IgD-negative memory B cell (primary cell): ENCODE data around the gene SCGB1A1. TPM values are rescaled to one million over a fixed set of nuclear protein-coding genes. Genes with fewer than 3 reads are reported as not detected.

Experiments used
- H3K27ac Mint-ChIP-seq, 3 donors: one replicate each; pipeline ENCODE4 v1.8.0; 2020 to 2022; ENCODE audit warnings: mild to moderate bottlenecking in 3 of 3, mixed read lengths in 3 of 3, moderate library complexity in 1 of 3
- H3K27me3 Mint-ChIP-seq: one replicate; pipeline ENCODE4 v1.8.0; 2021; ENCODE audit warnings: mixed read lengths
- H3K36me3 Mint-ChIP-seq: one replicate; pipeline ENCODE4 v1.8.0; 2020; ENCODE audit warnings: mild to moderate bottlenecking, mixed read lengths
- H3K4me1 Mint-ChIP-seq, 3 donors: one replicate each; pipeline ENCODE4 v1.8.0; 2020 to 2022; ENCODE audit warnings: mixed read lengths in 3 of 3, mild to moderate bottlenecking in 1 of 3
- H3K4me3 Mint-ChIP-seq, 4 donors: one replicate each; pipeline ENCODE4 v1.8.0; 2020 to 2022; ENCODE audit warnings: mild to moderate bottlenecking in 4 of 4, mixed read lengths in 4 of 4, moderate library complexity in 3 of 4
- H3K9me3 Mint-ChIP-seq, 3 donors: one replicate each; pipeline ENCODE4 v1.8.0; 2020 to 2021; ENCODE audit warnings: mixed read lengths in 3 of 3, mild to moderate bottlenecking in 1 of 3
- polyA plus RNA-seq: library from polyadenylated mRNA; unstranded; fragments of 300-500 nt; fragmentation: Illumina TruSeq; gene quantifications from one replicate; pipeline ENCODE4 v1.2.3, GENCODE V29; 2021

The SCGB1A1 gene
- polyA plus RNA-seq, 1 donor from 2014 or later: not detected

DNA sequence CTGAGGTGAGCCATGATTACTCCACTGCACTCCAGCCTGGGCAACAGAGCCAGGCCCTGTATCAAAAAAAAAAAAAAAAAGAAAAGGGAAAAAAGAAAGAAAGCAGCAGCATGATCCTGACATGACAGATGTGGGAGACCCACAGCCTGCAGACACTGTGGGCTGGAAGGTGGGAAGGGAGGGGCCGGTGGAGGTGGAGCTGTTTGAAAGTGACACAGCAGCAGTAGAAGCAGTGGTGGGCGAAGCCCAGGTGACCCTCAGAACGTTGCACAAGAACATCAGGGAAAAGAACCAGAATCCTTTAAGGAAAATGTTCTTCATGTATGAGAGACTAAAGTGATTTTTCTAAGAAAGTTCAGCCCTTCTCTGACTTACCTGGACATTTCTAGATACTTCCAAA lies 26.3 kb upstream of the SCGB1A1 start:
- H3K27ac Mint-ChIP-seq: peak overlapping the region in 1 of 3 donors; percentile 39
- peaks cover 2 to 5% (median 5%) of the 10 kb centered on the region in 3 donors for H3K4me1 Mint-ChIP-seq
- H3K36me3 Mint-ChIP-seq: no peaks in the 10 kb centered on the region
- no peaks in the 10 kb centered on the region for H3K9me3 Mint-ChIP-seq
- H3K4me3 Mint-ChIP-seq: no peak overlapping the region
- no peaks in the 10 kb centered on the region for H3K27me3 Mint-ChIP-seq

DNA sequence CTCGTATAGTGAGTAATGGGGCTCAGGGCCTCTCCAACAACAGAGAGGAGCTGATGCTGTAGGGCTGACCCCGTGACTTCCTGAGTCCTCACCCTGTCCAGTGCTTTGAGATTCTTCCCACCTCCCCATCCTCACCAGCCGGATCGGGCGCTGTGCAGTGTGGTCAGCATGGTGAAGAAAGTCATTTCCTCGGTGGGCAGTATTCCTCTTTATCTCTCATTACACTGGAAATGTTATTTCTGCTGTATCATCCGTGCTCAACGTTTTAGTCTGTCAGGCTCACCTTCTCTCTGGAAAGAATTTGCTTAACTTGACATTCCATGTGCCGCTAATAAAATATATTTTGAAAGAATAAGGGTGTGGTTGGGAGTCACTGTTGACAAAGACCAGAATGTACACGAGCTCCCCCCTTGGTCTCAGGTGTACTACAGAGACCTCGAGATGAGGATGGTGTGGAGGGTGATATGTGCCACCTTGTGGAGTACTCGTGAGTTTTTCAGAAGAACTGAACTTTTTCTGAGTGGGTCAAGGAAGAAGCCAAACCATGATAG lies 25.7 kb upstream of the SCGB1A1 start:
- no peaks in the 10 kb centered on the region for H3K27me3 Mint-ChIP-seq
- H3K4me3 Mint-ChIP-seq: no peak overlapping the region
- H3K36me3 Mint-ChIP-seq: peaks cover 1% of the 10 kb centered on the region
- peaks cover 2 to 5% (median 5%) of the 10 kb centered on the region in 3 donors for H3K4me1 Mint-ChIP-seq
- H3K27ac Mint-ChIP-seq: no peak overlapping the region
- no peaks in the 10 kb centered on the region for H3K9me3 Mint-ChIP-seq

DNA sequence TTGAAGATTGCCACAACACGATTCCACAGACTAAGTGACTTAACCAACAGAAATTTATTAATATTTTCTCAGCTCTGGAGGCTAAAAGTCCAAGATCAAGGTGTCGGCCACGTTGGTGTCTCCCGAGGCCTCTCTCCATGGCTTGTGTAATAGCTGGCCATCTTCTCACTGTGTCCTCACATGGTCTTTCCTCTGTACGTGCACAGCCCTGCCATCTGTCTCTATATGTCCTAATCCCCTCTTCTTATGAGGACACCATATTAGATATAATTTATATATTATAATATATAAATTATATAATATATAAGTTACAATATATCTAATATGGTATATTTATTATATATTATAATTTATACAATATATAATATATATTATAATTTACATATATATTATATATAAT lies 25.1 kb upstream of the SCGB1A1 start:
- Mint-ChIP-seq H3K36me3 (peaks cover 1% of the 10 kb centered on the region), H3K9me3 (no peaks in the 10 kb centered on the region), H3K4me1 (peaks cover 2 to 5% (median 5%) of the 10 kb centered on the region in 3 donors), H3K27me3 (peaks cover 2% of the 10 kb centered on the region), H3K4me3 (no peak overlapping the region), H3K27ac (no peak overlapping the region)

DNA sequence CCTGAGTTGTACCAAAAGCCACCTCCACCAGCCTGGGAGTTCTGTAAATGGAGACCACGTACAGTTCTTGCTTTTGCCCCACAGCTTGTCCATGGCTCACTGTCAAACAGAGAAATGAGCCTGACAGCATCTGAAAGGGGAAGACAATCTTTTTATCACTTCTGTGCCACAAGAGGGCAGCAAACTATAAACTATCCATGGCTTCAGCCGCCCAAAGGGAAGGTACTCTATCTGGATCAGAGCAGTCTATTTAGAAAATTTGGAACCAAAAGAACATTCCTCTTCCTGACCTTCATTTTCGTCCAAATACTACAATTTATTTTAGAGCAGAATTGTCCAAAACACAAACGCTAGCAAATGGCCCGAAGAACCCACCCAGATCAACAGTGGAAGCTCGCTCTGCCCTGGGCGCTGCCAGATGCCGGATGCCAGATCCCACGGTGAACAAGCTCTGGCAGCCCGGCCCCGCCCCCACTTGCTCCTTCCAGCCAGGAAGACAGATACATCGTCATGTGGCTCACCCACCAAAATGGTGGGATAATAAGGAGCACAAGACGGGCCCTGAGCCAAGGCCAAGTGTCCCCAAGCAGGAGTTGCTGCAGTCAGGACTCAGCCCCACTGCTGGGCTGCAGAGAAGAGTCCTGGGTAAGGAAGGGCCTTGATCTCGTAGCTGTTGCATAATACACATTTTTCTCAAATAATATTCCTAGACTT lies 23.9 kb upstream of the SCGB1A1 start:
- H3K9me3 Mint-ChIP-seq: no peaks in the 10 kb centered on the region
- peak overlapping the region in 1 of 4 donors; percentile 45 for H3K4me3 Mint-ChIP-seq
- no peak overlapping the region for H3K27ac Mint-ChIP-seq
- peaks cover 1% of the 10 kb centered on the region for H3K36me3 Mint-ChIP-seq
- peaks cover 2% of the 10 kb centered on the region for H3K27me3 Mint-ChIP-seq
- H3K4me1 Mint-ChIP-seq: peaks cover 2 to 7% (median 5%) of the 10 kb centered on the region in 3 donors

DNA sequence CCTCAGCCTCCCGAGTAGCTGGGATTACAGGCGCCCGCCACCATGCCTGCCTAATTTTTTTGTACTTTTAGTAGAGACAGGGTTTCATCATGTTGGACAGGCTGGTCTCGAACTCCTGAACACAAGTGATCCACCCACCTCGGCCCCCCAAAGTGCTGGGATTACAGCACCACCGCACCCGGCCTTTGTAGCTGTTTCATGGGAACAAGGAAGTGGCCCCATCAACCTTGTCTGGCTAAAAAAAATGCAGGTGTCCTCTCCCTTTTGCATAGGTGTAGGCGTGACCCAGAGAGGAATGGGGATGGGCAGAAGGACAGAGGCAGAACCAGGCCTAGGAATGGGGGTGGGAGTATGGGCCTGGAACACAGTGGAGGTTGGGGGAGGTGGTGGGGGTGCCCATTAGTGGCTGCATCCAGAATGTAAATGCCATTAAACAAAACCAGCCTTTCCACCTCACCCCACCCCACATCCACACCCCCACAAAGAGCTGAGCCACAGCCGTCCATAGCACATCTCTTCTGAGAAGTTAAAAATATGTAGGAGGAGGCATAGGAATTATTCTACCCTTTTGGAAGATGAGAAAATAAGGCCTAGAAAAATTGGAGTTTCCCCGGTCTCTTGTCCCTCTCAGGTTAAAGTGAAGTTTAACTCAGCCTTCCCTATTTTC lies 22.8 kb upstream of the SCGB1A1 start:
- Mint-ChIP-seq H3K4me1 (peaks cover 2 to 7% (median 5%) of the 10 kb centered on the region in 3 donors), H3K27me3 (peaks cover 2% of the 10 kb centered on the region), H3K9me3 (no peaks in the 10 kb centered on the region), H3K4me3 (no peak overlapping the region), H3K36me3 (peaks cover 1% of the 10 kb centered on the region), H3K27ac (no peak overlapping the region)

DNA sequence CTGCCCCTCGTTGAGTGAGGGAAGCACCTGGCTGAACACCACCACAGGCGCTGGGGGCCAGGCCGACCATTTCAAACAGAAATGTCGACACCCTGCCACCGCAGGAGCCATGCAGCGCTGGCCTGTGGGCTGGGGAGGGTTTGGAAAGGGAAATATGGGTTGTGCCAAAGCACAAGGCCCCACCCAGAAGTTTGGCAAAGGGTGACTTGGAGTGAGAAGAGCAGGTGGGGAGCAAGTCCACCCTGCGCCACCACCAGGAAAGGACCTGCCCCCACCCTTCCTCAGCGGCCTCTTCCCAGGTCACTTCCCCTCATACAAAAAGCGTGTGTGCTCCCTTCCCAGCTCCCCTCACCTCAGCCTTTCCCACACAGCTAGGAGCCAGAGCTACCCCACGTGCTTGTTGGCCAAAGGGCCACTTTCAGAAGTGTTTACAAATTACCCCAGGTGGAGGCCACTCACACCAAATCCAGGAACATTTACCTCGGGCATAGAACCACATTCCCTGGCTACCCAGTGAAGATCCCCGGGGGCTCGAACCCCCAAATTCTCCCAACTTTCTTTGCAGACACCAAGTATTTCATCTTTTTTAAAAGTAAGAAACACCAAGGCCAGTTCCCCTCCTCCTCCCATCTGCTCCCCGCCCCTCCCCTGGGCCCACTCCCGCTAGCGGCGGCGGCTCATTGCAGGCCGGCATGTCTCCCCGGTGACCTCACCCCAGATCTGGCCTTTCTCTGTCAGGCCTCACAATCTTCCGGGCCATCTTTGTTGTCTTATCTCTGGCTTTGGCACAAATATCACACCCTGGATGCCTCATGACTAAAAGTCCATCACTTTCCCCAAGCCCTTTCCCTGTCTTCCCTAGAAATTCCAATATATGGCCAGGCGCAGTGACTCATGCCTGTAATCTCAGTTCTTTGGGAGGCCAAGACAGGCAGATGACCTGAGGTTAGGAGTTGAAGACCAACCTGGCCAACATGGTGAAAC lies 20.5 kb upstream of the SCGB1A1 start:
- Mint-ChIP-seq H3K4me3 (no peak overlapping the region), H3K27me3 (peaks cover 2% of the 10 kb centered on the region)

DNA sequence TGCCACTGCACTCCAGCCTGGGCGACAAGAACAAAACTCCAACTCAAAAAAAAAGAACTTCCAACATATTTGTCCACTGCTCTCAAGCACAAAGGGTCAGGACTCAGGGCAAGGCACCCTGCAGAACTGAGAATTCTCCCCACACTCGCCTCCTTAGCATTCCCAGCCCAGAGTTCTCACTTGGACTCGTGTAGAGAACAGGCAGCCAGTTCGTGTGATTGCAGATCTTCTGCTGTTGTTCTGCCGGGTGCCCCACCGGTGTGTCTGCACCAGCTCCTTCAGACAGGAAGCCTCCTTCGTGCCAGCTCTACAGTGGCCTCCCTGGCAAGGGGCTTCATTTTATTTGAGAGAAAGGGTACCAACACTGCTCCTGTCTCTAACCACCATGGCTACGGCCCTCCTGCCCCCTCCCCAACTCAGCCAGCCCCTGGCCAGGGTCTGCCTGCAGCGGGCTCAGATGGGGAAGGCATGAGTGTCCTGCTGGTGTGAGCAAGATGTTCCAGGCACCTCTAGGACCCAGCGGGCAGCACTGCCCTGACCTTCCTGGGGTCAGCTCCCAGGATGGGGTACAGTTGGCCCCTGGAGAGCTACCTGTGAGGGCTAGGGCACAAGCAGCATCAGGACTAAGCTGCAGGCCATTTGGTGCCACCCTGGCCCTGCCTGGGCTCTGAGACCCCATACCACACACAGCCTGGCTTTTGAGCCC lies 19.5 kb upstream of the SCGB1A1 start:
- Mint-ChIP-seq H3K36me3 (peaks cover 5% of the 10 kb centered on the region), H3K4me1 (peaks cover 2 to 7% (median 5%) of the 10 kb centered on the region in 3 donors), H3K9me3 (no peaks in the 10 kb centered on the region), H3K27ac (peak overlapping the region in 2 of 3 donors; percentile 57 to 63), H3K27me3 (peaks cover 2% of the 10 kb centered on the region), H3K4me3 (no peak overlapping the region)

More for the DNA sequence above, 20.5 kb upstream of the SCGB1A1 start:
- no peak overlapping the region for H3K27ac Mint-ChIP-seq
- H3K9me3 Mint-ChIP-seq: no peaks in the 10 kb centered on the region
- H3K4me1 Mint-ChIP-seq: peaks cover 2 to 7% (median 5%) of the 10 kb centered on the region in 3 donors
- H3K36me3 Mint-ChIP-seq: peaks cover 1% of the 10 kb centered on the region

DNA sequence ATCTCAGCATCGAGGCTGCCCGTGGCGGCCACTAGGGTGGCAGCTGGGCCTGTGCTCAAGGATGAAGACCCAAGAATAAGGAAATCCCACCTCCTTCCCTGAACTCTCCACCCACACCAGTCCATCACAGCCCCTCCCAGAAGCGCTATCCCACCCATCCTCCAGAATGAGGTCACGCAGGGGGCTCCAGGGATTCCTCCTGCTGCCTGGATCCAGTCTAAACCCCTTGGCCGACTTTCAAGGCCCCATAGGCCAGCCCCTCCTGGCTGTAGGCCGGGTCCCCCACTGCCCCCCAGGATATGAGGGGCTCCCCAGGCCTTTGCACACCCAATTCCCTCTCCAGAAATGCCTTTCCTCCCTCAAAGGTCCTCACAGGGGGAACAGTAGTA lies 19.0 kb upstream of the SCGB1A1 start:
- H3K4me3 Mint-ChIP-seq: no peak overlapping the region

DNA sequence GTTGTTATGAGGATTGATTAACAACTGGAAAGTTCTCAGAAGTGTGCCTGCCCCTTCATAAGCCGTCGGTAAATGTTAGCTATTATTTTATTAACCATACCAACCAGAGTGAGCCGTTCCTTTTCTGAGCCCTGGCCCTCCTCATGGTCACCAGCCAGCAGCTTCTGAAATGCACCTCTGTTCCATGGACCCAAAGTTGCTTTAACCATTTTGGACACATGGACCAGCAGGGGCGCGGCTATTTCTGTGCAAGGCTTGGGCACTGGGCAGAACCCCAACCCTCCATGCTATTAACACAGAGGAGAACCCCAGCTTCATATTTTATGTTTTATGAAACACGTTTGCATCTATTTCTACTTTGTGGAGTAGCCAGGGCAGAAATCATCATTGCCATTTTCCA lies 18.6 kb upstream of the SCGB1A1 start:
- H3K36me3 Mint-ChIP-seq: peaks cover 5% of the 10 kb centered on the region
- H3K9me3 Mint-ChIP-seq: no peaks in the 10 kb centered on the region
- no peak overlapping the region for H3K4me3 Mint-ChIP-seq
- peaks cover 2% of the 10 kb centered on the region for H3K27me3 Mint-ChIP-seq
- peaks cover 0 to 2% (median 0%) of the 10 kb centered on the region in 3 donors for H3K4me1 Mint-ChIP-seq
- no peak overlapping the region for H3K27ac Mint-ChIP-seq

More for the DNA sequence above, 19.0 kb upstream of the SCGB1A1 start:
- no peaks in the 10 kb centered on the region for H3K9me3 Mint-ChIP-seq
- peak overlapping the region in 1 of 3 donors; percentile 57 for H3K27ac Mint-ChIP-seq
- peaks cover 2% of the 10 kb centered on the region for H3K27me3 Mint-ChIP-seq
- H3K36me3 Mint-ChIP-seq: peaks cover 5% of the 10 kb centered on the region
- peaks cover 1 to 4% (median 3%) of the 10 kb centered on the region in 3 donors for H3K4me1 Mint-ChIP-seq

DNA sequence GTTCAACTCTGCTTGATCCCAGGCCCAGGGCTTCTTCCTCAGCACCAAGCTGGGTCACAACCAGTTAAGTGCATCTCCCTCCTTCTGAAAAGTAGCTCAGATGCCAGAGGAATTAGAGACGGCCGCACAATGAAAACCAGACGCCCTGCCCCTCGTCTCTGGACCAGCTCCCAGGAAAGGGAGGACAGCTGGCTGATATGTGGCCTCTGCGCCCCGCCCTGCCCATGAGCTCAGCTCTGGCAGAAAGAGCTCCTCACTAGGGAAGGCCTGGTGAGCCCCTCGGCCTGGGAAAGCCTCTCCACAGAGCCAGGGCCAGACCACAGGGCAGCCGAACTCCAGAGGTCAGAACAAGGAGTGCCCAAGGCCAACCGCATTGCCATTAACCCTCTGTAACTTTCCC lies 18.1 kb upstream of the SCGB1A1 start:
- Mint-ChIP-seq H3K9me3 (no peaks in the 10 kb centered on the region), H3K36me3 (peaks cover 5% of the 10 kb centered on the region), H3K27me3 (peaks cover 2% of the 10 kb centered on the region), H3K27ac (no peak overlapping the region), H3K4me1 (peaks cover 0 to 2% (median 0%) of the 10 kb centered on the region in 3 donors), H3K4me3 (no peak overlapping the region)

DNA sequence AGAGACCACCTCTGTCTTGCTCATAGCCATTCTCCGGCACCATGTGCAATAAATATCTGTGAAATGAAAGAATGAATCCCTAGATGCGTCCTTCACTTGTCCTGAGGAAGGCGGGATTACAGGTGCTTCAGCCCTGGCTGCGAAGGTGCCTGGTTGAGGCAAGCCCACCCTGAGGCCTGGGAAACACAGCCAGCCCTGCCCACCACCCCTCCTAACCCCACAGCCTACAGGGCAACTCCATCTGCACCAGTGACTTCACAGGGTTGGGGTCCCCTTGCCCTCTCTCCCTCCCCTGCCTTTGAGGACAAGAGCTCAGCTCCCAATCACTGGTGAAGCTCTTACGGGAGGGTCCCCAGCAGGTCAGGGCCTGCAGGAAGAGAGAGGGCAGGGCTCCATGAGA lies 17.5 kb upstream of the SCGB1A1 start:
- Mint-ChIP-seq H3K4me1 (peaks cover 0 to 2% (median 0%) of the 10 kb centered on the region in 3 donors), H3K4me3 (peak overlapping the region in 1 of 4 donors; percentile 25), H3K27me3 (peaks cover 2% of the 10 kb centered on the region), H3K27ac (peak overlapping the region in 1 of 3 donors; percentile 39), H3K9me3 (no peaks in the 10 kb centered on the region), H3K36me3 (peaks cover 5% of the 10 kb centered on the region)

DNA sequence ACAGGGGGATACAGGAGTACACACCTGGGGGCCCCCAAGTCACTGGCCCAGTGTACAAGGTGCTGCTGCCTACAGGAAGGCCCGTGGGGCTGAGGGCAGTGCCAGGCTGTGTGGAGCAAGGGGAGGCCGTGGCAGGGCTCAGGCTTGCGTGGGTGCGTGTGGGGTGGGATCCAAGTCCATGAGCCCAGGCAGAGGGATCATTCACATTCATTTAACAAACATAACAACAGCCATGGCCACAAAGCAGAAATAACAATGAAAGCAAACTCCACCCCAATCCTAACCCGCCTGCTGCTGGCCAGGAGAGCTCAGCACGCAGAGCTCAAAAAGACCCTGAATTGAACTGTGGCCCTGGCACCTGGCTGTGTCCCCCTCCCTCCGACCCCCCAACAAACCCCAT lies 17.0 kb upstream of the SCGB1A1 start:
- H3K27ac Mint-ChIP-seq: peak overlapping the region in 2 of 3 donors; percentile 39 to 45
- peak overlapping the region in 2 of 4 donors; percentile 12 to 25 for H3K4me3 Mint-ChIP-seq
- H3K9me3 Mint-ChIP-seq: no peaks in the 10 kb centered on the region
- H3K36me3 Mint-ChIP-seq: peaks cover 5% of the 10 kb centered on the region
- H3K27me3 Mint-ChIP-seq: peaks cover 2% of the 10 kb centered on the region
- peaks cover 0 to 2% (median 0%) of the 10 kb centered on the region in 3 donors for H3K4me1 Mint-ChIP-seq

DNA sequence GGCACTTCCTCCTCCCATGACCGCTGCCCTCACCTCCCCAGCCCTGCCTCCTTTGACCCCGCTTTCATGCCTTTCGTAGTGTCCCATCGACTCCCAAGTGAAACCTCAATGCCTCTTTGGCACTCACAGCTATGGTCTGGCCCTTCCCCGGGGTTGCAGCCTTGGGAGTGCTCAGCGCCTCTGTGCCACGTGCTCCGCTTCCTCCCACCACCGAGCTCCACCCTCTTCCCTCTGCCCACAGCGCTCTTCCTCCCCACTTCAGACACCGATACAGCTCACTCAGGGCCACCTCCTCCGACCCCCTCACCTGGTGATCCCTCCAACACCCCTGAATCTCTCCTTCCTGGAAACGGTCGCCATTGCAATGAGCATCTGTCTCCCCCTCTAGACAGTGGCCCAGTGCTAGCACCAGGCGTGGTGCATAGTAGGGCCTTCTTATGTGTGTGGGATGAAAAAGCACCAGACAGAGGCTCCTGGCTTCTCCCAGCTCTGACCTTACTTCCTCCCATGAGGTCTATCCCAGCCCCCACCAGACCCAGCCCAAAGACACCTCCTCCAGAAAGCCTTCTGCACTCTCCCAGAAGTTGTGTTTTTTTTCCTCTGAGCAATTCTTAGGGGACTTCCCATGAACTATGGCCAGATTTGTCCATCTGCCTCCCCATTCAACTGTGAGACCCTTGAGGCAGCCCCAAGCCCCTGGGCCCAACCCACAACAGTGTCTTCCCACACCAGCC lies 16.4 kb upstream of the SCGB1A1 start:
- H3K27me3 Mint-ChIP-seq: peaks cover 2% of the 10 kb centered on the region
- no peaks in the 10 kb centered on the region for H3K9me3 Mint-ChIP-seq
- H3K4me1 Mint-ChIP-seq: peaks cover 0 to 2% (median 0%) of the 10 kb centered on the region in 3 donors
- H3K4me3 Mint-ChIP-seq: peak overlapping the region in 2 of 4 donors; percentile 6 to 34
- peaks cover 5% of the 10 kb centered on the region for H3K36me3 Mint-ChIP-seq
- peak overlapping the region in 1 of 3 donors; percentile 45 for H3K27ac Mint-ChIP-seq
